HEK293 (cell line): Measurements from ENCODE around the gene IBTK.
A peak's percentile ranks its signal among the peaks of the same experiment; 100 is the strongest.

Experiments used
- BCL11B ChIP-seq: fragments of 450-650 bp; formaldehyde crosslinking; IDR thresholded peaks from 2 replicates; pipeline ENCODE4 v1.5.1; 2016; ENCODE audit warnings: low read depth, missing biosample characterization, missing genetic modification characterization
- FEZF1 ChIP-seq: fragments of 450-650 bp; formaldehyde crosslinking; IDR thresholded peaks from 2 replicates; pipeline ENCODE4 v1.5.1; 2016; ENCODE audit warnings: missing biosample characterization, missing genetic modification characterization
- IKZF3 ChIP-seq: fragments of 450-650 bp; IDR thresholded peaks from 2 replicates; pipeline ENCODE4 v1.5.0; 2018; ENCODE audit warnings: missing biosample characterization, mild to moderate bottlenecking, missing genetic modification characterization, moderate library complexity
- KLF8 ChIP-seq: fragments of 450-650 bp; formaldehyde crosslinking; IDR thresholded peaks from 2 replicates; pipeline ENCODE4 v1.5.1; 2016; ENCODE audit warnings: missing biosample characterization, missing genetic modification characterization
- MEIS1 ChIP-seq: sonication (generic); formaldehyde crosslinking; IDR thresholded peaks from 2 replicates; pipeline ENCODE4 v1.8.1; 2022; ENCODE audit warnings: missing genetic modification reagents, mild to moderate bottlenecking, borderline replicate concordance
- OVOL3 ChIP-seq: fragments of 450-650 bp; formaldehyde crosslinking; IDR thresholded peaks from 2 replicates; pipeline ENCODE4 v1.5.1; 2016; ENCODE audit warnings: missing biosample characterization, missing genetic modification characterization
- SCRT2 ChIP-seq: fragments of 450-650 bp; formaldehyde crosslinking; IDR thresholded peaks from 2 replicates; pipeline ENCODE4 v1.5.1; 2016; ENCODE audit warnings: missing biosample characterization, missing genetic modification characterization
- SP2 ChIP-seq: fragments of 450-650 bp; formaldehyde crosslinking; IDR thresholded peaks from 2 replicates; pipeline ENCODE4 v1.5.1; 2016; ENCODE audit warnings: missing biosample characterization, missing genetic modification characterization
- TCF7L2 ChIP-seq: IDR thresholded peaks from 2 replicates; pipeline ENCODE4 v1.6.1; 2011; ENCODE audit warnings: low read depth, mild to moderate bottlenecking, inconsistent platforms, low read length, moderate library complexity, borderline replicate concordance
- ZNF114 ChIP-seq: fragments of 450-650 bp; formaldehyde crosslinking; IDR thresholded peaks from 2 replicates; pipeline ENCODE4 v1.5.0; 2017; ENCODE audit warnings: missing biosample characterization, missing genetic modification characterization
- ZNF138 ChIP-seq: fragments of 450-650 bp; formaldehyde crosslinking; IDR thresholded peaks from 2 replicates; pipeline ENCODE4 v1.5.1; 2016; ENCODE audit warnings: missing biosample characterization, missing genetic modification characterization, borderline replicate concordance
- ZNF146 ChIP-seq: fragments of 450-650 bp; formaldehyde crosslinking; IDR thresholded peaks from 2 replicates; pipeline ENCODE4 v1.5.1; 2016; ENCODE audit warnings: missing biosample characterization, missing genetic modification characterization
- ZNF157 ChIP-seq: fragments of 450-650 bp; formaldehyde crosslinking; IDR thresholded peaks from 2 replicates; pipeline ENCODE4 v1.5.1; 2016; ENCODE audit warnings: missing biosample characterization, missing genetic modification characterization
- ZNF248 ChIP-seq: fragments of 450-650 bp; formaldehyde crosslinking; IDR thresholded peaks from 2 replicates; pipeline ENCODE4 v1.5.1; 2017; ENCODE audit warnings: missing biosample characterization, missing genetic modification characterization
- ZNF274 ChIP-seq, 2 experiments: fragments of 200-500 bp in 1 of 2; fragments of 450-650 bp in 1 of 2; sonication (Bioruptor generic) in 1 of 2; formaldehyde crosslinking in 1 of 2; IDR thresholded peaks; 2 replicates each; pipeline versions ENCODE4 v1.5.1 to v1.6.1; 2014 to 2016; ENCODE audit warnings: borderline replicate concordance in 1 of 2, inconsistent platforms in 1 of 2, low read length in 1 of 2, missing biosample characterization in 1 of 2, missing genetic modification characterization in 1 of 2
- ZNF341 ChIP-seq: fragments of 450-650 bp; formaldehyde crosslinking; IDR thresholded peaks from 2 replicates; pipeline ENCODE4; 2016; ENCODE audit warnings: low read depth, missing biosample characterization, missing genetic modification characterization
- ZNF354C ChIP-seq: fragments of 450-650 bp; formaldehyde crosslinking; IDR thresholded peaks from 2 replicates; pipeline ENCODE4 v1.5.1; 2016; ENCODE audit warnings: missing biosample characterization, missing genetic modification characterization, low read depth, borderline replicate concordance
- ZNF366 ChIP-seq: fragments of 450-650 bp; formaldehyde crosslinking; conservative IDR thresholded peaks from 2 replicates; pipeline ENCODE4 v1.5.1; 2016; ENCODE audit warnings: missing biosample characterization, missing genetic modification characterization
- ZNF391 ChIP-seq: fragments of 450-650 bp; formaldehyde crosslinking; IDR thresholded peaks from 2 replicates; pipeline ENCODE4 v1.5.1; 2016; ENCODE audit warnings: low read depth, missing biosample characterization, missing genetic modification characterization, borderline replicate concordance
- ZNF416 ChIP-seq: fragments of 450-650 bp; formaldehyde crosslinking; IDR thresholded peaks from 2 replicates; pipeline ENCODE4 v1.5.1; 2016; ENCODE audit warnings: missing biosample characterization, missing genetic modification characterization
- ZNF510 ChIP-seq: fragments of 450-650 bp; formaldehyde crosslinking; IDR thresholded peaks from 2 replicates; pipeline ENCODE4 v1.5.1; 2018; ENCODE audit warnings: mild to moderate bottlenecking, missing genetic modification characterization, missing biosample characterization; ENCODE audit not compliant: insufficient replicate concordance
- ZNF521 ChIP-seq: fragments of 450-650 bp; formaldehyde crosslinking; IDR thresholded peaks from 2 replicates; pipeline ENCODE4 v1.5.1; 2017; ENCODE audit warnings: missing biosample characterization, mild to moderate bottlenecking, missing genetic modification characterization
- ZNF76 ChIP-seq: fragments of 450-650 bp; formaldehyde crosslinking; IDR thresholded peaks from 2 replicates; pipeline ENCODE4; 2016; ENCODE audit warnings: low read depth, missing biosample characterization, missing genetic modification characterization, borderline replicate concordance
- ZNF791 ChIP-seq: fragments of 450-650 bp; formaldehyde crosslinking; IDR thresholded peaks from 2 replicates; pipeline ENCODE4 v1.5.1; 2016; ENCODE audit warnings: missing biosample characterization, missing genetic modification characterization
- ZNF830 ChIP-seq: fragments of 450-650 bp; IDR thresholded peaks from 2 replicates; pipeline ENCODE4 v1.5.0; 2018; ENCODE audit warnings: missing biosample characterization, missing genetic modification characterization, low read depth, mild to moderate bottlenecking, moderate library complexity
- ZNF843 ChIP-seq: fragments of 450-650 bp; formaldehyde crosslinking; IDR thresholded peaks from 2 replicates; pipeline ENCODE4 v1.5.1; 2016; ENCODE audit warnings: missing biosample characterization, missing genetic modification characterization
- ZSCAN23 ChIP-seq: fragments of 450-650 bp; formaldehyde crosslinking; IDR thresholded peaks from 2 replicates; pipeline ENCODE4 v1.5.1; 2016; ENCODE audit warnings: missing biosample characterization, missing genetic modification characterization
- TF ChIP-seq, protein P1 (sequence below): sonication (generic); formaldehyde crosslinking; IDR thresholded peaks from 2 replicates; pipeline ENCODE4 v1.8.1; 2022; ENCODE audit warnings: mild to moderate bottlenecking, moderate library complexity, missing genetic modification reagents
- TF ChIP-seq, protein P2 (sequence below): fragments of 450-650 bp; formaldehyde crosslinking; IDR thresholded peaks from 2 replicates; pipeline ENCODE4 v1.5.1; 2017; ENCODE audit warnings: missing biosample characterization, missing genetic modification characterization
- TF ChIP-seq, protein P3 (sequence below): fragments of 450-650 bp; formaldehyde crosslinking; IDR thresholded peaks from 2 replicates; pipeline ENCODE4 v1.5.1; 2017; ENCODE audit warnings: missing biosample characterization, mild to moderate bottlenecking, missing genetic modification characterization, moderate library complexity
- TF ChIP-seq, protein P4 (sequence below): fragments of 450-650 bp; formaldehyde crosslinking; IDR thresholded peaks from 2 replicates; pipeline ENCODE4 v1.5.0; 2017; ENCODE audit warnings: missing biosample characterization, missing genetic modification characterization, borderline replicate concordance
- TF ChIP-seq, protein P5 (sequence below): fragments of 450-650 bp; formaldehyde crosslinking; IDR thresholded peaks from 2 replicates; pipeline ENCODE4 v1.5.1; 2016; ENCODE audit warnings: missing biosample characterization, missing genetic modification characterization

IBTK gene

DNA sequence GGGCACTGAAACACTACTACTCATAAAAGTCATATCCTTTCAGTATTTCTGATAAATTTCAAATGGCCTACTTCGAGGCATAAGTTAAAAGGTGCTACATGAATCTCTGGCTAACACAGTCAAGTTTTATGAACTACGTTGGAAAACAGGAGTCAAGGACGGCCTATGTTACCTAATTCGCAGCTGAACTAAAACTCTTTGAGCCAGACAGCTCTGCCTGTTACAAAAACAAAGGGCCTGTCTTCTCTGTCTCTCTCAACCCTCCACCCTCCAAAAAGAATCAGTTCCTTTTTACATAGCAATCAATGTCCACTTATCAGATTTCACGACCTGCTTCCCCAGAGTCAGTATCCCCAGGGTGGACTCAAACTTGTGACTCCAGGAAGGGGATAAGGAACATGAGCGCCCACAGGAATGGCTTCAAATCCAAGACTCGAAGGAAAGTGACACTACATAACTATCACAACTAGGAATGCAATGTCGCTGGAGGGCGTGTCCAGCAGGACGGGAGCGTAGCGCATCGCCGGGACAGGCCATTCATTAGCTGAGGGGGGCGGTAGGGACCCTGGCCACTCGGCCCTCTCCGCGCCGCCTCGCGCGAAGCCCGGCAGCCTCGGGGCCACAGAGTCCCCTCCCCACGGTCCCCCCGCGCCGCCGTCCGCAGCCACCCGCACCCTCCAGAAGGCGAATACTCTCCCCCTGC lies 591 bp downstream of the IBTK start (continued):
- TF ChIP-seq, protein P1, sequence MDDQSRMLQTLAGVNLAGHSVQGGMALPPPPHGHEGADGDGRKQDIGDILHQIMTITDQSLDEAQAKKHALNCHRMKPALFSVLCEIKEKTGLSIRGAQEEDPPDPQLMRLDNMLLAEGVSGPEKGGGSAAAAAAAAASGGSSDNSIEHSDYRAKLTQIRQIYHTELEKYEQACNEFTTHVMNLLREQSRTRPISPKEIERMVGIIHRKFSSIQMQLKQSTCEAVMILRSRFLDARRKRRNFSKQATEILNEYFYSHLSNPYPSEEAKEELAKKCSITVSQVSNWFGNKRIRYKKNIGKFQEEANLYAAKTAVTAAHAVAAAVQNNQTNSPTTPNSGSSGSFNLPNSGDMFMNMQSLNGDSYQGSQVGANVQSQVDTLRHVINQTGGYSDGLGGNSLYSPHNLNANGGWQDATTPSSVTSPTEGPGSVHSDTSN (CRISPR knock-in tag) = no peak
- TF ChIP-seq ZNF510 (tag by site-specific recombination) = no peak
- TF ChIP-seq ZNF416 (tag by site-specific recombination) = no peak
- TF ChIP-seq ZSCAN23 (tag by site-specific recombination) = no peak
- peak; percentile 46; the same call in 1 of the 2 replicates for TF ChIP-seq ZNF76 (tag by site-specific recombination)
- no peak; the same call in 1 of the 2 replicates for TF ChIP-seq KLF8
- no peak for TF ChIP-seq BCL11B (tag by site-specific recombination)
- TF ChIP-seq ZNF521 = no peak
- TF ChIP-seq, protein P2, sequence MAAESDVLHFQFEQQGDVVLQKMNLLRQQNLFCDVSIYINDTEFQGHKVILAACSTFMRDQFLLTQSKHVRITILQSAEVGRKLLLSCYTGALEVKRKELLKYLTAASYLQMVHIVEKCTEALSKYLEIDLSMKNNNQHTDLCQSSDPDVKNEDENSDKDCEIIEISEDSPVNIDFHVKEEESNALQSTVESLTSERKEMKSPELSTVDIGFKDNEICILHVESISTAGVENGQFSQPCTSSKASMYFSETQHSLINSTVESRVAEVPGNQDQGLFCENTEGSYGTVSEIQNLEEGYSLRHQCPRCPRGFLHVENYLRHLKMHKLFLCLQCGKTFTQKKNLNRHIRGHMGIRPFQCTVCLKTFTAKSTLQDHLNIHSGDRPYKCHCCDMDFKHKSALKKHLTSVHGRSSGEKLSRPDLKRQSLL = no peak; the same call in 1 of the 2 replicates
- TF ChIP-seq IKZF3 (tag by site-specific recombination) = peak; percentile 69
- no peak for TF ChIP-seq ZNF830
- TF ChIP-seq SP2 (tag by site-specific recombination) = no peak
- TF ChIP-seq ZNF791 (tag by site-specific recombination) = no peak
- no peak for TF ChIP-seq ZNF138
- no peak for TF ChIP-seq ZNF354C (tag by site-specific recombination)
- no peak for TF ChIP-seq ZNF274 (IDR thresholded peaks at IDR 0.05; ENCODE audit: low read length)
- no peak for TF ChIP-seq ZNF274 (tag by site-specific recombination; IDR thresholded peaks at IDR 0.05; ENCODE audit: borderline replicate concordance)
- TF ChIP-seq TCF7L2 = no peak
- no peak for TF ChIP-seq ZNF146 (tag by site-specific recombination)
- no peak for TF ChIP-seq ZNF391 (tag by site-specific recombination)
- no peak; the same call in 1 of the 2 replicates for TF ChIP-seq ZNF341 (tag by site-specific recombination)
- TF ChIP-seq MEIS1 (CRISPR knock-in tag) = no peak
- TF ChIP-seq, protein P3, sequence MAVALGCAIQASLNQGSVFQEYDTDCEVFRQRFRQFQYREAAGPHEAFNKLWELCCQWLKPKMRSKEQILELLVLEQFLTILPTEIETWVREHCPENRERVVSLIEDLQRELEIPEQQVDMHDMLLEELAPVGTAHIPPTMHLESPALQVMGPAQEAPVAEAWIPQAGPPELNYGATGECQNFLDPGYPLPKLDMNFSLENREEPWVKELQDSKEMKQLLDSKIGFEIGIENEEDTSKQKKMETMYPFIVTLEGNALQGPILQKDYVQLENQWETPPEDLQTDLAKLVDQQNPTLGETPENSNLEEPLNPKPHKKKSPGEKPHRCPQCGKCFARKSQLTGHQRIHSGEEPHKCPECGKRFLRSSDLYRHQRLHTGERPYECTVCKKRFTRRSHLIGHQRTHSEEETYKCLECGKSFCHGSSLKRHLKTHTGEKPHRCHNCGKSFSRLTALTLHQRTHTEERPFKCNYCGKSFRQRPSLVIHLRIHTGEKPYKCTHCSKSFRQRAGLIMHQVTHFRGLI = no peak
- TF ChIP-seq FEZF1 = no peak
- TF ChIP-seq ZNF114 (tag by site-specific recombination) = no peak
- TF ChIP-seq, protein P4, sequence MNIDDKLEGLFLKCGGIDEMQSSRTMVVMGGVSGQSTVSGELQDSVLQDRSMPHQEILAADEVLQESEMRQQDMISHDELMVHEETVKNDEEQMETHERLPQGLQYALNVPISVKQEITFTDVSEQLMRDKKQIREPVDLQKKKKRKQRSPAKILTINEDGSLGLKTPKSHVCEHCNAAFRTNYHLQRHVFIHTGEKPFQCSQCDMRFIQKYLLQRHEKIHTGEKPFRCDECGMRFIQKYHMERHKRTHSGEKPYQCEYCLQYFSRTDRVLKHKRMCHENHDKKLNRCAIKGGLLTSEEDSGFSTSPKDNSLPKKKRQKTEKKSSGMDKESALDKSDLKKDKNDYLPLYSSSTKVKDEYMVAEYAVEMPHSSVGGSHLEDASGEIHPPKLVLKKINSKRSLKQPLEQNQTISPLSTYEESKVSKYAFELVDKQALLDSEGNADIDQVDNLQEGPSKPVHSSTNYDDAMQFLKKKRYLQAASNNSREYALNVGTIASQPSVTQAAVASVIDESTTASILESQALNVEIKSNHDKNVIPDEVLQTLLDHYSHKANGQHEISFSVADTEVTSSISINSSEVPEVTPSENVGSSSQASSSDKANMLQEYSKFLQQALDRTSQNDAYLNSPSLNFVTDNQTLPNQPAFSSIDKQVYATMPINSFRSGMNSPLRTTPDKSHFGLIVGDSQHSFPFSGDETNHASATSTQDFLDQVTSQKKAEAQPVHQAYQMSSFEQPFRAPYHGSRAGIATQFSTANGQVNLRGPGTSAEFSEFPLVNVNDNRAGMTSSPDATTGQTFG (tag by site-specific recombination) = no peak
- TF ChIP-seq, protein P5, sequence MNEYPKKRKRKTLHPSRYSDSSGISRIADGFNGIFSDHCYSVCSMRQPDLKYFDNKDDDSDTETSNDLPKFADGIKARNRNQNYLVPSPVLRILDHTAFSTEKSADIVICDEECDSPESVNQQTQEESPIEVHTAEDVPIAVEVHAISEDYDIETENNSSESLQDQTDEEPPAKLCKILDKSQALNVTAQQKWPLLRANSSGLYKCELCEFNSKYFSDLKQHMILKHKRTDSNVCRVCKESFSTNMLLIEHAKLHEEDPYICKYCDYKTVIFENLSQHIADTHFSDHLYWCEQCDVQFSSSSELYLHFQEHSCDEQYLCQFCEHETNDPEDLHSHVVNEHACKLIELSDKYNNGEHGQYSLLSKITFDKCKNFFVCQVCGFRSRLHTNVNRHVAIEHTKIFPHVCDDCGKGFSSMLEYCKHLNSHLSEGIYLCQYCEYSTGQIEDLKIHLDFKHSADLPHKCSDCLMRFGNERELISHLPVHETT = no peak
- no peak for TF ChIP-seq OVOL3 (tag by site-specific recombination)
- no peak for TF ChIP-seq ZNF157
- no peak for TF ChIP-seq ZNF248 (tag by site-specific recombination)
- peak; percentile 42 for TF ChIP-seq ZNF366 (tag by site-specific recombination)
- TF ChIP-seq ZNF843 (tag by site-specific recombination) = peak; percentile 54; the same call in 1 of the 2 replicates
- no peak for TF ChIP-seq SCRT2 (tag by site-specific recombination)
